ENCODE measurements around the gene FEM1B.
A peak's percentile ranks its signal among the peaks of the same experiment; 100 is the strongest.

Gene FEM1B

DNA sequence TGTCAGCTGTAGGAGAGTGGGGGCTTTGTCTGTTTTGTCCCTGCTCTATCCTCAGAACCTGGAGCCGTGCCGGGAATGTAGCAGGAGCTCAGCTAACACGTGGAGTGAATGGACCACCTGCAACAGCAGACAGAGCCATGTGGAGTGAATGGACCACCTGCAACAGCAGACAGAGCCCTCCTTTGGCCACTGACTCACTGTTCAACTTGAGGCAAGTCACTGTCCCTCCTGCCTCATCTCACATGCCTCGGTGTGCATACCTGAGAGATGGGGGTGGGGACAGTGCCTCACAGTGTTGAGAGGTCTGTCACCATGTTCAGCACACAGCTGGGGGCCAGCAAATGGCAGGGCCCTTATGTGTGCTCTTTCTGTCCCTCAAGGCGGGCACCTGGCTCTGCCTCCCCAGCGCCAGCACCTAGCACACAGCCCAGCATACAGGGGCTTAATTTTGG is 27.9 kb downstream of the FEM1B start:
- DNase-seq (ENCODE audit: low read depth) = peak; percentile 44
- TF ChIP-seq CTCF (IDR thresholded peaks at IDR 0.05; ENCODE audit: insufficient read depth, low read depth, low read length, missing control alignments) = no peak
- no peak overlapping the region for H3K4me3 ChIP-seq (ENCODE audit: low read length)

GRCh38 chr15:68307131-68307928 is 29.8 kb downstream of the FEM1B start:
- TF ChIP-seq CTCF (IDR thresholded peaks at IDR 0.05; ENCODE audit: insufficient read depth, low read depth, low read length, missing control alignments) = no peak
- no peak for DNase-seq (ENCODE audit: low read depth)
- H3K4me3 ChIP-seq (ENCODE audit: low read length) = no peak overlapping the region

- no peak overlapping the region for H3K4me3 ChIP-seq (ENCODE audit: low read length)
- DNase-seq (ENCODE audit: low read depth) = no peak
- no peak for TF ChIP-seq CTCF (IDR thresholded peaks at IDR 0.05; ENCODE audit: insufficient read depth, low read depth, low read length, missing control alignments)
Measured at GRCh38 chr15:68309024-68309423, 31.5 kb downstream of the FEM1B start.

DNA sequence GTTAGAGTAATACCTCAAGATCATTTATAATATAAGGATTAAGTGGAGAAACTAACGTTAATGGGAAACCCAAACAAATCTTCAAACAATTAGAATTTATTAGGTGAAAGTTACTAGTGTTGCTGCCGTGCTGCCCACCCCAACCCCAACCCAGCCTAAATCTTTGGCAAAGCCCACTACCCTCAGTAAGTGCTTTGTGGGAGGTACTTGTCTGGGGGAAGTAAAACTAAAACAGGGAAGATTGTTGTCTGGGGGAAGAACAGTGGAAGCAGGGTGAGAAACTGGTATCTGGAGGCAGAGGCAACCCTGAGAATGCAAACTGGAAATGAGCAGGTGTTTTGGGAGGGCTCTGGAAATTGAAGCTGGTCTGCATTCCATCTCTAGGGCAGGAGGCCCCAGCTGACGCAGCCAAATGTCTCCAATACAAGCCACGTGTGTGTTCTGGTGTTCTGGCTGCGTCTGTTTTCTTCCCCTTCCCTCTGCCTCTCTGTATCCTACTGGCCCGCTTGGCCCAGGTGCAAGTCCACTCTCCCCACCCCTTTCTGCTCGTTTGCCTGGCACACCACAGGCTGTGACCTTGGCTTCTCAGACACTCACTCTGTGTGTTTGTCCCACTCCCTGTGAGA is 32.7 kb downstream of the FEM1B start:
- TF ChIP-seq CTCF (IDR thresholded peaks at IDR 0.05; ENCODE audit: insufficient read depth, low read depth, low read length, missing control alignments) = no peak
- DNase-seq (ENCODE audit: low read depth) = no peak
- no peak overlapping the region for H3K4me3 ChIP-seq (ENCODE audit: low read length)

DNA sequence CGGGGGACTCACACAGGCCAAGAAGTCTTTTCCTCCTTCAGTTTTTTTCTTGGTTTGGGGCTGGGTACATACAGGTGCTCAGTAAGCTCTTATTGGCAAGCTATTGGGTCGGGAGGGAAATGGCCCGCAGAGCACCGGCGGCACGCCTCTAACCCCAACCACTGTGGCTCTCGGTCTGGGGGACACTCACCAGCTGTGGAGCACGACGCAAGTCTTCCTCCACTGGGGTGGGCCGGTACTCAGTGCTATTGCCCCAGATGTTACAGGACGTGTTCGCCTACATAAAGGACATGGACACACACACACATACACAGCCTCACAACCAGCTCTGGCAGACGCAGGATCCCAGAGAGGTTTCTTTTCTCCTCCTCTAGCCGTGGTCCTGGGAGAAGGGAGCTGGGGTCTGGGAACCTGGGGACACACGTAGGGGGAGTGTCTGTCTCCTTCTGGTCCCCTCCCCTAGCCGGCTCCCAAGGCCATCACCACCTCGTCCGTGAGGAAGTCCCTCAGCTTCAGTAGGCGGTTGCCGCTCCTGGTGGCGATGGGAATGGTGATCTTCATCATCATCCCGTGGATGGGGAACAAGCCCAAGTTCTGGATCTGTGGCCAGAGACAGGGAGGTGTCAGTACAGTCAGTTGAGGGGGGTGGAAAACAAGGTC is 33.4 kb downstream of the FEM1B start:
- no peak for TF ChIP-seq CTCF (IDR thresholded peaks at IDR 0.05; ENCODE audit: insufficient read depth, low read depth, low read length, missing control alignments)
- DNase-seq (ENCODE audit: low read depth) = no peak

DNA sequence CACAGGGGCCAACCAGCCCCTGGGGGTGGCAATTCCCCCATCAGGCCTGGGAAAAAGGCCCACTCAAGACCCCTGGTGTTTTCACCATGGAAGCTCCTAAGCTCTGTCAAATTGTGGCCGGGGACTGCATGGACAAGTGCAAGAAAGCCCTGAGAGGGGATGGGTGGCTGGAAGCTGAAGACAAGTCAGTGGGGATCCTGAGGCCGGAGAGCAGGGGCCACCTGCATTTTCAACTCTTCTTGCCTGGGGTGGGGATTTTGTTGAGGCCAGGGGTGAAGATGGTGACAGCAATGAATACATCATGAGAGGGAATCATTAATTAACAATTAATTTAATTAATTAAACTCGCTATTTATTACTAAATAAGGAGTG is 33.9 kb downstream of the FEM1B start:
- H3K4me3 ChIP-seq (ENCODE audit: low read length) = no peak overlapping the region
- no peak for TF ChIP-seq CTCF (IDR thresholded peaks at IDR 0.05; ENCODE audit: insufficient read depth, low read depth, low read length, missing control alignments)
- no peak for DNase-seq (ENCODE audit: low read depth)

More for the DNA sequence above, 33.4 kb downstream of the FEM1B start:
- no peak overlapping the region for H3K4me3 ChIP-seq (ENCODE audit: low read length)
